Muscle layer of colon (tissue), 2 donors: Measurements from ENCODE around the gene CD99L2.

Source experiments
- H3K27ac ChIP-seq: one replicate; pipeline ENCODE4 v1.7.0; 2013; ENCODE audit warnings: low read depth, mild to moderate bottlenecking, low read length, moderate library complexity
- H3K27me3 ChIP-seq, 2 donors: one replicate each; pipeline ENCODE4 v1.7.0; 2013; ENCODE audit warnings: low read length in 2 of 2, mild to moderate bottlenecking in 2 of 2; ENCODE audit not compliant: insufficient read depth in 2 of 2, control insufficient read depth in 1 of 2
- H3K36me3 ChIP-seq: one replicate; pipeline ENCODE4 v1.7.0; 2013; ENCODE audit warnings: mild to moderate bottlenecking, low read length; ENCODE audit not compliant: insufficient read depth
- H3K4me1 ChIP-seq: one replicate; pipeline ENCODE4 v1.7.0; 2013; ENCODE audit warnings: mild to moderate bottlenecking, low read length; ENCODE audit not compliant: insufficient read depth
- H3K4me3 ChIP-seq, 2 donors: one replicate each; pipeline ENCODE4 v1.7.0; 2013; ENCODE audit warnings: low read length in 2 of 2, low read depth in 1 of 2, mild to moderate bottlenecking in 1 of 2, moderate library complexity in 1 of 2
- H3K9ac ChIP-seq: one replicate; pipeline ENCODE4 v1.7.0; 2013; ENCODE audit warnings: low read length
- H3K9me3 ChIP-seq: one replicate; pipeline ENCODE4 v1.7.0; 2013; ENCODE audit warnings: mild to moderate bottlenecking, low read length
- donor health status: abdominal sarcoma.
- donor health status: Adenocarcinoma of cecum.

CD99L2 gene

GRCh38 chrX:150849996-150850720, 48.3 kb downstream of the CD99L2 start:
- no peaks in the 10 kb centered on the region for H3K36me3 ChIP-seq
- H3K4me3 ChIP-seq = no peak overlapping the region
- no peaks in the 10 kb centered on the region for H3K27me3 ChIP-seq
- H3K4me1 ChIP-seq = no peaks in the 10 kb centered on the region
- H3K27ac ChIP-seq = no peak overlapping the region
- no peak overlapping the region for H3K9ac ChIP-seq
- H3K9me3 ChIP-seq = no peaks in the 10 kb centered on the region

GRCh38 chrX:150849486-150849885, 49.0 kb downstream of the CD99L2 start:
- Histone ChIP-seq H3K27me3 (no peaks in the 10 kb centered on the region), H3K4me3 (no peak overlapping the region), H3K4me1 (no peaks in the 10 kb centered on the region), H3K36me3 (no peaks in the 10 kb centered on the region), H3K9ac (no peak overlapping the region), H3K9me3 (no peaks in the 10 kb centered on the region), H3K27ac (no peak overlapping the region)

- Histone ChIP-seq H3K27ac (no peak overlapping the region), H3K4me3 (no peak overlapping the region), H3K9ac (no peak overlapping the region), H3K4me1 (no peaks in the 10 kb centered on the region), H3K27me3 (no peaks in the 10 kb centered on the region), H3K9me3 (no peaks in the 10 kb centered on the region), H3K36me3 (no peaks in the 10 kb centered on the region)
These were observed 49.5 kb downstream of the CD99L2 start for GRCh38 chrX:150848914-150849365.

- no peak overlapping the region for H3K4me3 ChIP-seq
- H3K27me3 ChIP-seq = no peaks in the 10 kb centered on the region
- H3K36me3 ChIP-seq = no peaks in the 10 kb centered on the region
- no peaks in the 10 kb centered on the region for H3K4me1 ChIP-seq
- H3K27ac ChIP-seq = no peak overlapping the region
- H3K9ac ChIP-seq = no peak overlapping the region
- H3K9me3 ChIP-seq = no peaks in the 10 kb centered on the region
These were observed 51.4 kb downstream of the CD99L2 start for GRCh38 chrX:150847088-150847487.

- H3K36me3 ChIP-seq = no peaks in the 10 kb centered on the region
- H3K27me3 ChIP-seq = no peaks in the 10 kb centered on the region
- no peak overlapping the region for H3K27ac ChIP-seq
- no peak overlapping the region for H3K4me3 ChIP-seq
- no peaks in the 10 kb centered on the region for H3K4me1 ChIP-seq
- H3K9ac ChIP-seq = no peak overlapping the region
- no peaks in the 10 kb centered on the region for H3K9me3 ChIP-seq
These were observed 52.3 kb downstream of the CD99L2 start for GRCh38 chrX:150846130-150846529.

GRCh38 chrX:150845091-150845490, 53.4 kb downstream of the CD99L2 start:
- Histone ChIP-seq H3K9me3 (no peaks in the 10 kb centered on the region), H3K4me1 (no peaks in the 10 kb centered on the region), H3K36me3 (no peaks in the 10 kb centered on the region), H3K9ac (no peak overlapping the region), H3K4me3 (no peak overlapping the region), H3K27me3 (no peaks in the 10 kb centered on the region), H3K27ac (no peak overlapping the region)

GRCh38 chrX:150844016-150844415, 54.5 kb downstream of the CD99L2 start:
- no peaks in the 10 kb centered on the region for H3K9me3 ChIP-seq
- H3K4me1 ChIP-seq = no peaks in the 10 kb centered on the region
- H3K27me3 ChIP-seq = no peaks in the 10 kb centered on the region
- H3K27ac ChIP-seq = no peak overlapping the region
- H3K4me3 ChIP-seq = no peak overlapping the region
- no peaks in the 10 kb centered on the region for H3K36me3 ChIP-seq
- no peak overlapping the region for H3K9ac ChIP-seq

- H3K27ac ChIP-seq = no peak overlapping the region
- no peaks in the 10 kb centered on the region for H3K9me3 ChIP-seq
- no peaks in the 10 kb centered on the region for H3K4me1 ChIP-seq
- no peaks in the 10 kb centered on the region for H3K27me3 ChIP-seq
- H3K9ac ChIP-seq = no peak overlapping the region
- H3K36me3 ChIP-seq = no peaks in the 10 kb centered on the region
- no peak overlapping the region for H3K4me3 ChIP-seq
These were observed 56.2 kb downstream of the CD99L2 start for GRCh38 chrX:150842198-150842685.

- Histone ChIP-seq H3K4me3 (no peak overlapping the region), H3K27me3 (no peaks in the 10 kb centered on the region), H3K27ac (no peak overlapping the region), H3K9ac (no peak overlapping the region), H3K9me3 (no peaks in the 10 kb centered on the region), H3K36me3 (no peaks in the 10 kb centered on the region), H3K4me1 (no peaks in the 10 kb centered on the region)
These were observed 56.8 kb downstream of the CD99L2 start for GRCh38 chrX:150841456-150842197.

GRCh38 chrX:150837845-150838244, 60.6 kb downstream of the CD99L2 start:
- Histone ChIP-seq H3K27ac (no peak overlapping the region), H3K9me3 (peaks cover 4% of the 10 kb centered on the region), H3K4me3 (no peak overlapping the region), H3K27me3 (no peaks in the 10 kb centered on the region), H3K4me1 (no peaks in the 10 kb centered on the region), H3K36me3 (no peaks in the 10 kb centered on the region), H3K9ac (no peak overlapping the region)

GRCh38 chrX:150834695-150835094, 63.8 kb downstream of the CD99L2 start:
- no peaks in the 10 kb centered on the region for H3K4me1 ChIP-seq
- no peaks in the 10 kb centered on the region for H3K36me3 ChIP-seq
- H3K9me3 ChIP-seq = peaks cover 4% of the 10 kb centered on the region
- H3K4me3 ChIP-seq = no peak overlapping the region
- no peak overlapping the region for H3K9ac ChIP-seq
- no peak overlapping the region for H3K27ac ChIP-seq
- H3K27me3 ChIP-seq = no peaks in the 10 kb centered on the region
